OCI-LY3 (cell line): ENCODE results near the gene CFAP410.

Experiments
- CTCF ChIP-seq: fragments of 200-600, 300-600 bp; sonication (generic); IDR thresholded peaks from 2 replicates; pipeline ENCODE4 v1.5.1; 2014; ENCODE audit warnings: antibody characterized with exemption, low read length, low read depth
- EZH2phosphoT487 ChIP-seq: fragments of 200-600 bp; shearing (Covaris generic); IDR thresholded peaks from 2 replicates; pipeline ENCODE4 v1.6.1; 2018; ENCODE audit warnings: antibody characterized with exemption, mixed run types, low read depth

GRCh38 chr21:44301961-44302406 is 37.2 kb downstream of the CFAP410 start:
- TF ChIP-seq CTCF = no peak
- no peak for TF ChIP-seq EZH2phosphoT487
